K562 (cell line): ENCODE data around the gene MS4A1. TPM values are rescaled to one million over a fixed set of nuclear protein-coding genes. Genes with fewer than 3 reads are reported as not detected.

Experiments
- ATAC-seq: fragments of 200-7000 bp; cut with Tn5 transposase; 3 replicates; pipeline ENCODE4 v1.9.1; 2020; ENCODE audit warnings: moderate library complexity
- BruUV-seq: library from RNA; stranded (reverse); fragments of 400-500 nt; replicated peaks from 2 replicates; lab custom pipeline; 2021; lab: Mats Ljungman, UMichigan
- CTCF ChIA-PET: fragments of 300-600 bp; formaldehyde crosslinking; extraction: SDS; loops from one replicate; lab custom pipeline; 2021; ENCODE audit warnings: low intra/inter-chr PET ratio; lab: Yijun Ruan, JAX
- POLR2A ChIA-PET: fragments of 300-600, 350-650 bp; sonication (Branson Sonifier 250); formaldehyde crosslinking; extraction: SDS; loops from one replicate; lab custom pipeline; 2021; ENCODE audit warnings: antibody characterized with exemption, inconsistent platforms; lab: Yijun Ruan, JAX
- DNase-seq, 4 experiments: peaks; one replicate each; pipeline versions ENCODE4 v3.0.0 to v3.0.0-alpha.2; 2011 to 2018; ENCODE audit warnings: low spot score in 3 of 4, mixed read lengths in 3 of 4; ENCODE audit errors: extremely low read depth in 1 of 4
- FAIRE-seq: peaks from 2 replicates; lab custom pipeline; 2011; peaks lifted over from hg19 to GRCh38; lab: Jason Lieb, UNC
- H2AFZ ChIP-seq: 2 replicates; pipeline ENCODE4 v1.6.0; 2011; ENCODE audit warnings: low read depth, low read length, control low read depth, inconsistent platforms
- H3K27ac ChIP-seq: fragments of 200-600 bp; 3 replicates; pipeline ENCODE4 v1.8.0; 2011; ENCODE audit warnings: low read depth, mild to moderate bottlenecking, control low read depth, inconsistent platforms, low read length, moderate library complexity, mixed read lengths; ENCODE audit errors: extremely low read depth
- H3K27me3 ChIP-seq, 2 experiments: fragments of 300-600 bp in 1 of 2; 2 replicates in 1 of 2; 3 replicates in 1 of 2; pipeline versions ENCODE4 v1.6.0 to v1.8.0; 2011; ENCODE audit warnings: inconsistent platforms in 2 of 2, low read length in 2 of 2, mild to moderate bottlenecking in 1 of 2, mixed read lengths in 1 of 2, moderate library complexity in 1 of 2; ENCODE audit not compliant: control insufficient read depth in 2 of 2, insufficient read depth in 2 of 2
- H3K36me3 ChIP-seq: fragments of 300-600 bp; 3 replicates; pipeline ENCODE4 v1.8.0; 2011; ENCODE audit warnings: mild to moderate bottlenecking, low read length, inconsistent platforms; ENCODE audit not compliant: control insufficient read depth, insufficient read depth
- H3K4me1 ChIP-seq, 2 experiments: fragments of 200-600 bp in 1 of 2; replicated peaks in 1 of 2; 2 replicates in 1 of 2; 3 replicates in 1 of 2; pipeline versions ENCODE4 v1.5.1 to v1.8.0; 2011; ENCODE audit warnings: inconsistent platforms in 2 of 2, low read length in 2 of 2, mild to moderate bottlenecking in 1 of 2, mixed read lengths in 1 of 2, moderate library complexity in 1 of 2; ENCODE audit not compliant: control insufficient read depth in 2 of 2, insufficient read depth in 2 of 2
- H3K4me2 ChIP-seq: 2 replicates; pipeline ENCODE4 v1.6.1; 2011; ENCODE audit warnings: low read length, control low read depth, inconsistent platforms, mixed read lengths; ENCODE audit not compliant: insufficient read depth
- H3K4me3 ChIP-seq: fragments of 200-600 bp; sonication (generic), shearing (Covaris generic); 2 replicates; pipeline ENCODE4 v1.5.1; 2016; ENCODE audit warnings: control low read depth, inconsistent platforms
- H3K79me2 ChIP-seq: fragments of 200-600 bp; 3 replicates; pipeline ENCODE4 v1.8.0; 2011; ENCODE audit warnings: low read length, inconsistent platforms; ENCODE audit not compliant: control insufficient read depth, insufficient read depth
- H3K9ac ChIP-seq, 2 experiments: 2 replicates each; pipeline versions ENCODE4 v1.6.0 to v1.6.1; 2011; ENCODE audit warnings: low read depth in 2 of 2, low read length in 2 of 2, control low read depth in 1 of 2, inconsistent platforms in 1 of 2, mild to moderate bottlenecking in 1 of 2, mixed read lengths in 1 of 2; ENCODE audit not compliant: insufficient read depth in 1 of 2
- H3K9me1 ChIP-seq: one replicate; pipeline ENCODE4 v1.6.0; 2011; ENCODE audit warnings: inconsistent platforms, mild to moderate bottlenecking, low read length, moderate library complexity; ENCODE audit not compliant: control insufficient read depth, insufficient read depth
- H3K9me3 ChIP-seq: replicated peaks from 2 replicates; pipeline ENCODE4 v1.5.1; 2011; ENCODE audit warnings: low read depth, low read length, inconsistent platforms; ENCODE audit not compliant: control insufficient read depth, insufficient read depth
- H4K20me1 ChIP-seq: replicated peaks from 2 replicates; pipeline ENCODE4 v1.6.1; 2011; ENCODE audit warnings: low read length, inconsistent platforms, mixed read lengths; ENCODE audit not compliant: control insufficient read depth, insufficient read depth
- ARNT ChIP-seq, 2 experiments: fragments of 450-650 bp; IDR thresholded peaks; 2 replicates each; pipeline ENCODE4 v1.6.1; 2016; ENCODE audit warnings: mild to moderate bottlenecking in 1 of 2
- BCL6 ChIP-seq: fragments of 250-450 bp; sonication (Bioruptor Pico); IDR thresholded peaks from 2 replicates; pipeline ENCODE4 v1.4.0; 2020
- CSDE1 ChIP-seq, 2 experiments: fragments of 450-650 bp; IDR thresholded peaks; 2 replicates each; pipeline ENCODE4 v1.6.1; 2016; ENCODE audit warnings: mild to moderate bottlenecking in 1 of 2
- MBD2 ChIP-seq: sonication (generic); IDR thresholded peaks from 2 replicates; pipeline ENCODE4 v1.6.1; 2016; ENCODE audit warnings: low read depth, borderline replicate concordance
- SMAD4 ChIP-seq: fragments of 250-450 bp; sonication (Bioruptor Pico); conservative IDR thresholded peaks from 2 replicates; pipeline ENCODE4 v1.8.0; 2021; ENCODE audit warnings: inconsistent platforms, mild to moderate bottlenecking, moderate library complexity
- THAP7 ChIP-seq: fragments of 250-450 bp; sonication (Bioruptor Pico); IDR thresholded peaks from 2 replicates; pipeline ENCODE4 v1.5.0; 2021
- ZNF239 ChIP-seq: fragments of 250-450 bp; sonication (Bioruptor Pico); IDR thresholded peaks from 2 replicates; pipeline ENCODE4 v1.4.0; 2020; ENCODE audit warnings: mild to moderate bottlenecking
- ZNF263 ChIP-seq: sonication (generic); formaldehyde crosslinking; IDR thresholded peaks from 2 replicates; pipeline ENCODE4 v1.8.0; 2022; ENCODE audit warnings: mild to moderate bottlenecking, missing genetic modification reagents, borderline replicate concordance
- WGBS: fragments of 100-300 bp; shearing (Covaris generic); methylation state at CpG from one replicate; pipeline ENCODE4 v1.1.6; 2016; ENCODE audit warnings: low coverage, mixed read lengths; ENCODE audit not compliant: insufficient coverage; ENCODE audit errors: missing lambda C conversion rate; 5-methylcytosine and 5-hydroxymethylcytosine counted together
- in situ Hi-C: fragments of 300-500 bp; cut with MboI; formaldehyde crosslinking; loops from 4 replicates; pipeline ENCODE4 v1.15.0; 2018; ENCODE audit warnings: inconsistent platforms, mixed read lengths
- intact Hi-C: fragments of 100-400 bp; cut with micrococcal nuclease; formaldehyde crosslinking; loops from 2 replicates; pipeline ENCODE4 v1.14.2; 2022
- polyA plus RNA-seq, 8 experiments: library from polyadenylated mRNA; depleted of rRNA in 4 of 8; stranded (reverse) in 5 of 8; unstranded in 3 of 8; fragments of >200 nt; fragmentation: Nextera tagmentation in 2 of 8; fragmentation: Illumina TruSeq in 1 of 8; extraction: Ambion mirVana in 2 of 8; extraction: Trizol in 1 of 8; gene quantifications; 2 replicates each; pipeline versions ENCODE4 v1.2.1 to v1.2.3, GENCODE V29; 2011 to 2014; ENCODE audit warnings: inconsistent platforms in 1 of 8, missing spikeins in 1 of 8
- total RNA-seq, 7 experiments: library from RNA; depleted of rRNA in 6 of 7; stranded (reverse); fragments of >200 nt in 6 of 7; fragmentation: Illumina TruSeq in 2 of 7; extraction: Trizol in 2 of 7; gene quantifications; 2 replicates each; pipeline versions ENCODE4 v1.2.1 to v1.2.3, GENCODE V29; 2011 to 2021; ENCODE audit warnings: low replicate concordance in 1 of 7
- TF ChIP-seq, protein P1 (sequence below): fragments of 250-450 bp; sonication (Bioruptor Pico); IDR thresholded peaks from 2 replicates; pipeline ENCODE4 v1.8.0; 2021; ENCODE audit warnings: mild to moderate bottlenecking, moderate library complexity
- TF ChIP-seq, protein P2 (sequence below): fragments of 250-450 bp; sonication (Bioruptor Pico); IDR thresholded peaks from 2 replicates; pipeline ENCODE4 v1.8.0; 2022; ENCODE audit warnings: moderate library complexity, mild to moderate bottlenecking, inconsistent platforms

MS4A1 gene
- total and polyA plus RNA-seq, 9 of the 15 experiments (the other 6 are each of a cell fraction or from before 2014, with no cell fraction given), result 0.01 to 0.24 (median 0.03) TPM; not detected in 5

GRCh38 chr11:60477035-60477445 lies 21.4 kb downstream of the MS4A1 start:
- under 1% methylated on average over 6 of the region's 6 CpGs for WGBS
- no TSS peak for BruUV-seq
- Histone ChIP-seq H3K27ac (no peak overlapping the region), H2AFZ (no peak overlapping the region), H3K4me3 (no peak overlapping the region), H3K4me1 (no peaks in the 10 kb centered on the region), H3K79me2 (no peaks in the 10 kb centered on the region), H3K9me3 (no peaks in the 10 kb centered on the region), H3K27me3 (no peaks in the 10 kb centered on the region), H3K36me3 (no peaks in the 10 kb centered on the region), H3K9me1 (no peaks in the 10 kb centered on the region), H3K9ac (no peak overlapping the region), H3K4me2 (no peak overlapping the region), H4K20me1 (no peaks in the 10 kb centered on the region)
- TF ChIP-seq, protein P1, sequence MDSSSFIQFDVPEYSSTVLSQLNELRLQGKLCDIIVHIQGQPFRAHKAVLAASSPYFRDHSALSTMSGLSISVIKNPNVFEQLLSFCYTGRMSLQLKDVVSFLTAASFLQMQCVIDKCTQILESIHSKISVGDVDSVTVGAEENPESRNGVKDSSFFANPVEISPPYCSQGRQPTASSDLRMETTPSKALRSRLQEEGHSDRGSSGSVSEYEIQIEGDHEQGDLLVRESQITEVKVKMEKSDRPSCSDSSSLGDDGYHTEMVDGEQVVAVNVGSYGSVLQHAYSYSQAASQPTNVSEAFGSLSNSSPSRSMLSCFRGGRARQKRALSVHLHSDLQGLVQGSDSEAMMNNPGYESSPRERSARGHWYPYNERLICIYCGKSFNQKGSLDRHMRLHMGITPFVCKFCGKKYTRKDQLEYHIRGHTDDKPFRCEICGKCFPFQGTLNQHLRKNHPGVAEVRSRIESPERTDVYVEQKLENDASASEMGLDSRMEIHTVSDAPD (CRISPR knock-in tag), result no peak
- TF ChIP-seq ARNT (IDR thresholded peaks at IDR 0.05) (no peak), BCL6 (CRISPR knock-in tag) (no peak), THAP7 (CRISPR knock-in tag) (no peak), ZNF239 (CRISPR knock-in tag) (no peak), SMAD4 (CRISPR knock-in tag) (no peak), ZNF263 (no peak), MBD2 (no peak), CSDE1 (IDR thresholded peaks at IDR 0.05) (no peak)
- TF ChIP-seq, protein P2, sequence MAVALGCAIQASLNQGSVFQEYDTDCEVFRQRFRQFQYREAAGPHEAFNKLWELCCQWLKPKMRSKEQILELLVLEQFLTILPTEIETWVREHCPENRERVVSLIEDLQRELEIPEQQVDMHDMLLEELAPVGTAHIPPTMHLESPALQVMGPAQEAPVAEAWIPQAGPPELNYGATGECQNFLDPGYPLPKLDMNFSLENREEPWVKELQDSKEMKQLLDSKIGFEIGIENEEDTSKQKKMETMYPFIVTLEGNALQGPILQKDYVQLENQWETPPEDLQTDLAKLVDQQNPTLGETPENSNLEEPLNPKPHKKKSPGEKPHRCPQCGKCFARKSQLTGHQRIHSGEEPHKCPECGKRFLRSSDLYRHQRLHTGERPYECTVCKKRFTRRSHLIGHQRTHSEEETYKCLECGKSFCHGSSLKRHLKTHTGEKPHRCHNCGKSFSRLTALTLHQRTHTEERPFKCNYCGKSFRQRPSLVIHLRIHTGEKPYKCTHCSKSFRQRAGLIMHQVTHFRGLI (CRISPR knock-in tag), result no peak
- in situ Hi-C loops, result no loop called here
- no peak for DNase-seq
- intact Hi-C loops, result no loop called here
- ChIA-PET CTCF (no interaction called here), POLR2A (no interaction called here)
- FAIRE-seq, result no peak
- no peak for ATAC-seq
